Ishikawa (cell line): ENCODE results near the gene WNK2.

Source experiments
- RAD21 ChIP-seq: IDR thresholded peaks from 2 replicates; pipeline ENCODE4 v1.6.1; 2012; ENCODE audit warnings: low read depth
- YY1 ChIP-seq: IDR thresholded peaks from 2 replicates; pipeline ENCODE4 v1.6.1; 2012; ENCODE audit warnings: low read depth

- TF ChIP-seq RAD21 (no peak), YY1 (no peak)
Measured at GRCh38 chr9:93230601-93231000, 46.7 kb downstream of the WNK2 start.
